Panc1 (cell line): ENCODE measurements around the gene APOO.

ENCODE experiments used
- POLR2AphosphoS5 ChIP-seq: IDR thresholded peaks from 2 replicates; pipeline ENCODE4 v1.6.1; 2012; ENCODE audit warnings: mild to moderate bottlenecking, low read depth, low read length, moderate library complexity
- TF ChIP-seq, protein P1 (sequence below): fragments of 450-650 bp; IDR thresholded peaks from 2 replicates; pipeline ENCODE4 v1.5.1; 2017; ENCODE audit warnings: mild to moderate bottlenecking

DNA sequence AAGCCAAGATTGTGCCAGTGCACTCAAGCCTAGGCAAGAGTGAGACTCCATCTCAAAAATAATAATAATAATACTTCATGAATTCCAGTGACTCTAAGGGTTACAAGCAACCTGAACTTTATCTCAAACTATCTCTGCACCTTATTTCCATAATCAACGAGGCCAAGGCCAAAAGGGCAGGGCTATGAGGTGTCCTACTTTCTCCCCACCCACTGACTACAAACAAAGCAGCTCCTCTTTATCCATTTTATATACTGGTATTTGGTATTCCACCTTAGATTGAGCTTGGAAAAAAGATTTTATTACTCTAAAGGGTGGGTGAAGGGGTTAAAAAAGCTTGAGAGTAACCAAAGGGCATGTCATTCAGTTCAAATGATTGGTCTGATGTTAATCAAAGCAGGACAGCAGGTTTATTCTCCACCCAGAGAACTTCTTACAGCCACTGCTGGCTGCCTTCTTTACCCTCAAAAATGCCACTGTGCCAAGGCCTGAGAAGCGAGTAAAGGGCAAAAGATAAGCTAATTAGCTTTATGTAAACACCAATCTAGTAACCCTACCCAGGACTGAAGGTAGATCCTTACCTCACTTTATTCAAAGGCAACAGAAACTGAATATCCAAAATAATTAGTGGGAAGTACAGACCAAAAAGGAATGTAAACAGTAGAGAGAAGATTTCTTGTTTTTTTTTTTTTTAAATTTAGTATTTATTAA lies 28.2 kb downstream of the APOO start:
- TF ChIP-seq, protein P1, sequence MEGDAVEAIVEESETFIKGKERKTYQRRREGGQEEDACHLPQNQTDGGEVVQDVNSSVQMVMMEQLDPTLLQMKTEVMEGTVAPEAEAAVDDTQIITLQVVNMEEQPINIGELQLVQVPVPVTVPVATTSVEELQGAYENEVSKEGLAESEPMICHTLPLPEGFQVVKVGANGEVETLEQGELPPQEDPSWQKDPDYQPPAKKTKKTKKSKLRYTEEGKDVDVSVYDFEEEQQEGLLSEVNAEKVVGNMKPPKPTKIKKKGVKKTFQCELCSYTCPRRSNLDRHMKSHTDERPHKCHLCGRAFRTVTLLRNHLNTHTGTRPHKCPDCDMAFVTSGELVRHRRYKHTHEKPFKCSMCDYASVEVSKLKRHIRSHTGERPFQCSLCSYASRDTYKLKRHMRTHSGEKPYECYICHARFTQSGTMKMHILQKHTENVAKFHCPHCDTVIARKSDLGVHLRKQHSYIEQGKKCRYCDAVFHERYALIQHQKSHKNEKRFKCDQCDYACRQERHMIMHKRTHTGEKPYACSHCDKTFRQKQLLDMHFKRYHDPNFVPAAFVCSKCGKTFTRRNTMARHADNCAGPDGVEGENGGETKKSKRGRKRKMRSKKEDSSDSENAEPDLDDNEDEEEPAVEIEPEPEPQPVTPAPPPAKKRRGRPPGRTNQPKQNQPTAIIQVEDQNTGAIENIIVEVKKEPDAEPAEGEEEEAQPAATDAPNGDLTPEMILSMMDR: no peak
- no peak for TF ChIP-seq POLR2AphosphoS5
